Endodermal cell (in vitro differentiated cells): ENCODE results near the gene RPE65. TPM values are rescaled to one million over a fixed set of nuclear protein-coding genes. Genes with fewer than 3 reads are reported as not detected.
"Not testable (repeated sequence)": the region's sequence is repeated elsewhere in the genome, so short reads cannot be mapped to it uniquely, and the experiment has no call there.

ENCODE experiments used
- DNase-seq: peaks from one replicate; pipeline ENCODE4 v3.0.0-alpha.2; 2017
- H3K27ac ChIP-seq: 2 replicates; pipeline ENCODE4 v1.5.1; 2013; ENCODE audit warnings: mild to moderate bottlenecking, low read depth, low read length, moderate library complexity
- H3K27me3 ChIP-seq: 2 replicates; pipeline ENCODE4 v1.6.1; 2013; ENCODE audit warnings: mild to moderate bottlenecking, low read length, moderate library complexity; ENCODE audit not compliant: insufficient read depth, control insufficient read depth, poor library complexity, severe bottlenecking
- H3K36me3 ChIP-seq: 2 replicates; pipeline ENCODE4 v1.7.0; 2013; ENCODE audit warnings: mild to moderate bottlenecking, low read length, moderate library complexity; ENCODE audit not compliant: control insufficient read depth, insufficient read depth
- H3K4me1 ChIP-seq: one replicate; pipeline ENCODE4 v1.7.0; 2013; ENCODE audit warnings: low read length; ENCODE audit not compliant: control insufficient read depth, insufficient read depth
- H3K4me3 ChIP-seq: 2 replicates; pipeline ENCODE4 v1.5.1; 2013; ENCODE audit warnings: mild to moderate bottlenecking, low read length, moderate library complexity
- H3K9ac ChIP-seq: 2 replicates; pipeline ENCODE4 v1.6.1; 2013; ENCODE audit warnings: mild to moderate bottlenecking, low read length, moderate library complexity; ENCODE audit not compliant: poor library complexity, severe bottlenecking; ENCODE audit errors: extremely low read depth
- H3K9me3 ChIP-seq: 2 replicates; pipeline ENCODE4 v1.6.1; 2013; ENCODE audit warnings: mild to moderate bottlenecking, low read length, moderate library complexity; ENCODE audit not compliant: control insufficient read depth
- H3K27ac Mint-ChIP-seq: 2 replicates; pipeline ENCODE4 v1.8.0; 2020; ENCODE audit warnings: mixed read lengths
- H3K27me3 Mint-ChIP-seq: 2 replicates; pipeline ENCODE4 v1.8.0; 2021; ENCODE audit warnings: mild to moderate bottlenecking, mixed read lengths; ENCODE audit not compliant: insufficient read depth
- H3K36me3 Mint-ChIP-seq: 2 replicates; pipeline ENCODE4 v1.8.0; 2020; ENCODE audit warnings: low read depth, mixed read lengths
- H3K4me1 Mint-ChIP-seq: 2 replicates; pipeline ENCODE4 v1.8.0; 2020; ENCODE audit warnings: mixed read lengths
- H3K4me3 Mint-ChIP-seq: 2 replicates; pipeline ENCODE4 v1.8.0; 2020; ENCODE audit warnings: mild to moderate bottlenecking, moderate library complexity, mixed read lengths
- H3K9me3 Mint-ChIP-seq: 2 replicates; pipeline ENCODE4 v1.8.0; 2020; ENCODE audit warnings: mild to moderate bottlenecking, mixed read lengths
- CTCF ChIP-seq: fragments of 200-600 bp; sonication (generic); conservative IDR thresholded peaks from 2 replicates; pipeline ENCODE4 v1.5.0; 2021; ENCODE audit warnings: antibody characterized with exemption, mild to moderate bottlenecking
- WGBS, 2 experiments: methylation state at CpG; one replicate each; pipeline versions ENCODE4 v1.1.5 to v1.1.7; 2013; ENCODE audit warnings: missing lambda C conversion rate in 2 of 2, mixed read lengths in 1 of 2; ENCODE audit not compliant: insufficient coverage in 1 of 2, insufficient read length in 1 of 2; 5-methylcytosine and 5-hydroxymethylcytosine counted together
- total RNA-seq, 2 donors: library from RNA; stranded (reverse); fragmentation: NEBNext Ultra II Directional in 1 of 2; extraction: Animal tissue kit (Norgen Biotek cat#: 25700) in 1 of 2; gene quantifications; 2 replicates in 1 of 2; 3 replicates in 1 of 2; pipeline ENCODE4 v1.2.1, GENCODE V29; 2021

RPE65 gene
- total RNA-seq, 2 donors from 2014 or later, result not detected

- no peaks in the 10 kb centered on the region for H3K27me3 ChIP-seq
- 71 to 97% methylated on average over 1 to 3 of the region's 3 CpGs for WGBS, 2 experiments
- H3K27ac Mint-ChIP-seq, result no peak overlapping the region
- no peaks in the 10 kb centered on the region for H3K4me1 Mint-ChIP-seq
- no peaks in the 10 kb centered on the region for H3K9me3 Mint-ChIP-seq
- H3K36me3 ChIP-seq, result peaks cover 78% of the 10 kb centered on the region
- H3K4me3 Mint-ChIP-seq, result no peak overlapping the region
- no peaks in the 10 kb centered on the region for H3K9me3 ChIP-seq
- H3K27me3 Mint-ChIP-seq, result no peaks in the 10 kb centered on the region
- no peak for TF ChIP-seq CTCF
- DNase-seq, result no peak
- no peak overlapping the region for H3K4me3 ChIP-seq
- no peak overlapping the region for H3K27ac ChIP-seq
- no peaks in the 10 kb centered on the region for H3K4me1 ChIP-seq
- peaks cover 38% of the 10 kb centered on the region for H3K36me3 Mint-ChIP-seq
- H3K9ac ChIP-seq, result no peak overlapping the region
These were observed 31.3 kb upstream of the RPE65 start for GRCh38 chr1:68481041-68481440.

GRCh38 chr1:68479501-68479900 is 29.7 kb upstream of the RPE65 start:
- no peak overlapping the region for H3K27ac ChIP-seq
- peaks cover 73% of the 10 kb centered on the region for H3K36me3 ChIP-seq
- H3K27me3 Mint-ChIP-seq, result no peaks in the 10 kb centered on the region
- no peaks in the 10 kb centered on the region for H3K4me1 Mint-ChIP-seq
- TF ChIP-seq CTCF, result no peak
- no peak for DNase-seq
- peaks cover 32% of the 10 kb centered on the region for H3K36me3 Mint-ChIP-seq
- no peaks in the 10 kb centered on the region for H3K9me3 Mint-ChIP-seq
- H3K4me3 ChIP-seq, result no peak overlapping the region
- no peaks in the 10 kb centered on the region for H3K27me3 ChIP-seq
- H3K4me1 ChIP-seq, result no peaks in the 10 kb centered on the region
- H3K9me3 ChIP-seq, result no peaks in the 10 kb centered on the region
- no peak overlapping the region for H3K4me3 Mint-ChIP-seq
- H3K27ac Mint-ChIP-seq, result no peak overlapping the region
- no peak overlapping the region for H3K9ac ChIP-seq
- WGBS, 2 experiments, result 71 to 86% methylated on average over 1 to 2 of the region's 2 CpGs

GRCh38 chr1:68478662-68479061 is 28.9 kb upstream of the RPE65 start:
- H3K36me3 ChIP-seq, result peaks cover 67% of the 10 kb centered on the region
- no peak overlapping the region for H3K27ac Mint-ChIP-seq
- no peak overlapping the region for H3K4me3 ChIP-seq
- H3K27ac ChIP-seq, result no peak overlapping the region
- no peak for DNase-seq
- H3K9me3 ChIP-seq, result no peaks in the 10 kb centered on the region
- peaks cover 32% of the 10 kb centered on the region for H3K36me3 Mint-ChIP-seq
- H3K4me3 Mint-ChIP-seq, result no peak overlapping the region
- no peaks in the 10 kb centered on the region for H3K4me1 Mint-ChIP-seq
- no peaks in the 10 kb centered on the region for H3K27me3 ChIP-seq
- H3K27me3 Mint-ChIP-seq, result no peaks in the 10 kb centered on the region
- H3K4me1 ChIP-seq, result no peaks in the 10 kb centered on the region
- TF ChIP-seq CTCF, result no peak
- H3K9ac ChIP-seq, result no peak overlapping the region
- no peaks in the 10 kb centered on the region for H3K9me3 Mint-ChIP-seq
- WGBS, 2 experiments, result 80 to 93% methylated on average over 2 of the region's 2 CpGs

GRCh38 chr1:68476626-68477025 is 26.9 kb upstream of the RPE65 start:
- not testable (repeated sequence) for H3K9ac ChIP-seq

More at GRCh38 chr1:68476626-68477025, 26.9 kb upstream of the RPE65 start:
- H3K9me3 ChIP-seq, H3K4me1 ChIP-seq, H3K4me1 Mint-ChIP-seq, H3K4me3 ChIP-seq, H3K9me3 Mint-ChIP-seq, H3K27ac ChIP-seq, H3K27me3 ChIP-seq, DNase-seq, H3K27ac Mint-ChIP-seq, H3K4me3 Mint-ChIP-seq, H3K27me3 Mint-ChIP-seq: not testable (repeated sequence)
- H3K36me3 ChIP-seq, result peaks cover 49% of the 10 kb centered on the region
- peaks cover 19% of the 10 kb centered on the region for H3K36me3 Mint-ChIP-seq
- WGBS, 2 experiments, result 96 to 100% methylated on average over 1 to 2 of the region's 2 CpGs
